WI38 (cell line): ENCODE results near the gene TSKU.

ENCODE experiments used
- H3K4me3 ChIP-seq: 2 replicates; pipeline ENCODE4 v1.5.1; 2011; ENCODE audit warnings: low read depth, mild to moderate bottlenecking, control low read depth, low read length
- CTCF ChIP-seq: IDR thresholded peaks from 2 replicates; pipeline ENCODE4 v1.5.1; 2012; ENCODE audit warnings: low read depth, mild to moderate bottlenecking, control low read depth, low read length

Gene TSKU

GRCh38 chr11:76835928-76836612, 52.9 kb downstream of the TSKU start:
- no peak overlapping the region for H3K4me3 ChIP-seq
- no peak for TF ChIP-seq CTCF

- H3K4me3 ChIP-seq = no peak overlapping the region
- no peak for TF ChIP-seq CTCF
These were observed 53.6 kb downstream of the TSKU start for GRCh38 chr11:76836613-76837291.

GRCh38 chr11:76837696-76838677, 54.8 kb downstream of the TSKU start:
- TF ChIP-seq CTCF = no peak

GRCh38 chr11:76838678-76839068, 55.5 kb downstream of the TSKU start:
- TF ChIP-seq CTCF = peak; percentile 37; the same call in 1 of the 2 replicates
- no peak overlapping the region for H3K4me3 ChIP-seq

More at GRCh38 chr11:76837696-76838677, 54.8 kb downstream of the TSKU start:
- no peak overlapping the region for H3K4me3 ChIP-seq

GRCh38 chr11:76839311-76839710, 56.2 kb downstream of the TSKU start:
- no peak for TF ChIP-seq CTCF
- H3K4me3 ChIP-seq = no peak overlapping the region

- TF ChIP-seq CTCF = no peak
- no peak overlapping the region for H3K4me3 ChIP-seq
These were observed 58.8 kb downstream of the TSKU start for GRCh38 chr11:76841923-76842452.
